RCC 7860 (cell line): Measurements from ENCODE around the gene RAB3C.
"Not testable (repeated sequence)": the region's sequence is repeated elsewhere in the genome, so short reads cannot be mapped to it uniquely, and the experiment has no call there.

Experiments
- DNase-seq: peaks from one replicate; pipeline ENCODE4 v3.0.0-alpha.2; 2015; ENCODE audit warnings: low spot score
- FAIRE-seq: peaks from 2 replicates; lab custom pipeline; 2012; peaks lifted over from hg19 to GRCh38; lab: Jason Lieb, UNC

RAB3C gene, protein sequence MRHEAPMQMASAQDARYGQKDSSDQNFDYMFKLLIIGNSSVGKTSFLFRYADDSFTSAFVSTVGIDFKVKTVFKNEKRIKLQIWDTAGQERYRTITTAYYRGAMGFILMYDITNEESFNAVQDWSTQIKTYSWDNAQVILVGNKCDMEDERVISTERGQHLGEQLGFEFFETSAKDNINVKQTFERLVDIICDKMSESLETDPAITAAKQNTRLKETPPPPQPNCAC

GRCh38 chr5:58582803-58583491 lies at the start of gene RAB3C:
TSS of gene RAB3C (plus strand) at chr5:58583075. CDS start at chr5:58583209, 134 bp downstream.
- no peak for FAIRE-seq
- DNase-seq = peak; percentile 10

- FAIRE-seq, DNase-seq: not testable (repeated sequence)
Observed at GRCh38 chr5:58541935-58542334, 40.9 kb upstream of the RAB3C start.

DNA sequence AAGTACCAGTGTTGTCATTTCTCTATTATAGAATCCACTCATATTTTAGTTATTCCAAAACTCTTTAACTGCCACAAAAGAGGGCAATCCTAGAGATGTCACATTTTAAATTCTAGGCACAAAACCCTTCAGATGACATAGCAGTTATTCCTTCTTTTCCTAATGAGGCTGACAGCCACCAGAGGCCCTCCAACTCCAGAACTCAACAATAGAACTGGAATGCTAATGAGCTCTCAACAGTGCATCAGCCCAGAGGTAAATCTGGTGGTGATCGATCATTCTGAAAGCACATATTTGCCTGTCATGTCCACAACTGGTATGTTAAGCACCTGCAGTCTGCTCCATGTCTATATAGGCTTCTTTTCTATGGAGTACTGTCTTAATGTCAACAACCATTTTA lies 40.2 kb upstream of the RAB3C start:
- DNase-seq = no peak
- no peak for FAIRE-seq

GRCh38 chr5:58543723-58544122 lies 39.2 kb upstream of the RAB3C start:
- DNase-seq (peak; percentile 42), FAIRE-seq (no peak)

GRCh38 chr5:58544195-58544594 lies 38.7 kb upstream of the RAB3C start:
- DNase-seq (no peak), FAIRE-seq (no peak)

DNA sequence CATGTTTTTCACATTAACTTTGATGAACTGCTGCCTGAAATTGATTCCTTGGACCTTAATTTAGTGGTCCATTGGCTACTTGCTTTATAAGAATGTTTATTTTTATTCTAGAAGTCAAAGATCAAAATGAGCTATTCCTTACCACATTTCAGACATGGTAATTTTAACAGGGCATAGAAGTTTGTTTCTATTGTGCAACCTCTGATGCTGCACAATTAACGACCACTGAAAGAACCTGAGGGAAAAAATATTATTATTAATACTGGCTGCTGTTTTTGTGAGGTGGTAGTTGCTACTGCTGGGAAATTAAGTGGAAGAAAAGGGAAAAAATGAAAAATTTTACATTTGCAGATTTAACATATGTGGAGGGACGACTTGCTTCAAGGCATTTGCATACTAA lies 37.9 kb upstream of the RAB3C start:
- FAIRE-seq (no peak), DNase-seq (no peak)

- FAIRE-seq = no peak
- DNase-seq = peak; percentile 29
Observed at GRCh38 chr5:58545912-58546311, 37.0 kb upstream of the RAB3C start.

DNA sequence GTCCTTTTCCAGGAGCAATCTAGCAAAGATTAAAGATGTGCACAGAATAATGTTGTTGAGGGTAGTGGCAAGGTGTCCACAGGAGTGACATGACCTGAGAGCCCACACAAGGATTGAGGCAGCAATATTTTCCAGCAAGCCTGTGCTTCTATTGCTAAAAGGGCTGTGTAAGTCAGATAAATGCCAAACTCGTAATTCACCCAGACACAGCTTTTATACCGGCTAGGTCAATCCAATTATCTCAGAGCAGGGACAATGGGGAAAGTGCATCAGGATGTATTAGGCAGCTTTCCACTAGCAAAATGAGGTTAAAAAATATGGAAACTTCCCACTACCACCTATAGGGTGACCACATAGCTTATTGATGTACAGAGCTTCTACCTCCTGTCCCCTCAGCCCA lies 34.8 kb upstream of the RAB3C start:
- no peak for FAIRE-seq

DNA sequence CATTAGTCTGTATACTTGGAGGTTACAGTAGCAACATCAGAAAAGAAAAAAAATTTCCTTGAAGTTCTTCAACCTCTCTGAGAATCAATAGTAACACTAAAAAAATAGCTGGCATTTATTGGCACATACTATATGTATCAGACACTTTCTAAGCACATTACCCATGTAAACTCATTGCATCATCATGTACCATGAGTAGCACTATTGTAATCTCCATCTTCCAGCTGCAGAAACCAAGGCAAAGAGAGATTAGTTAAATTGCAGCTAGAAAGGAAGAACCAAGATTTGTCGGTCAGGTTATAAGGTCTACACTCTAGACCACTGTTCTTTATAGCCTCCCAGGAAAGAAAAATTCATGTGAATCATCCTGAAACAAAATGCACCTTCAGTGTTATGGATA lies 31.4 kb upstream of the RAB3C start:
- FAIRE-seq = no peak
- DNase-seq = no peak

More for the DNA sequence above, 34.8 kb upstream of the RAB3C start:
- DNase-seq = no peak

DNA sequence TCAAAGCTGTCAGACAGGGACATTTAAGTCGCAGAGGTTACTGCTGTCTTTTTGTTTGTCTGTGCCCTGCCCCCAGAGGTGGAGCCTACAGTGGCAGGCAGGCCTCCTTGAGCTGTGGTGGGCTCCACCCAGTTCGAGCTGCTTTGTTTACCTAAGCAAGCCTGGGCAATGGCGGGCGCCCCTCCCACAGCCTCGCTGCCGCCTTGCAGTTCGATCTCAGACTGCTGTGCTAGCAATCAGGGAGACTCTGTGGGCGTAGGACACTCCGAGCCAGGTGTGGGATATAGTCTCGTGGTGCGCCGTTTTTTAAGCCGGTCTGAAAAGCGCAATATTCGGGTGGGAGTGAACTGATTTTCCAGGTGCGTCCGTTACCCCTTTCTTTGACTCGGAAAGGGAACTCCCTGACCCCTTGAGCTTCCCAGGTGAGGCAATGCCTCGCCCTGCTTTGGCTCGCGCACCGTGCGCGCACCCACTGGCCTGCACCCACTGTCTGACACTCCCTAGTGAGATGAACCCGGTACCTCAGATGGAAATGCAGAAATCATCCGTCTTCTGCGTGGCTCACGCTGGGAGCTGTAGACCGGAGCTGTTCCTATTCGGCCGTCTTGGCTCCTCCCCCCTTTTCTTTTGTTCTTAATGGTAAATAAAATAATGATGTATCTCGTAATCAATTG lies 25.1 kb upstream of the RAB3C start:
- DNase-seq = not testable (repeated sequence)

DNA sequence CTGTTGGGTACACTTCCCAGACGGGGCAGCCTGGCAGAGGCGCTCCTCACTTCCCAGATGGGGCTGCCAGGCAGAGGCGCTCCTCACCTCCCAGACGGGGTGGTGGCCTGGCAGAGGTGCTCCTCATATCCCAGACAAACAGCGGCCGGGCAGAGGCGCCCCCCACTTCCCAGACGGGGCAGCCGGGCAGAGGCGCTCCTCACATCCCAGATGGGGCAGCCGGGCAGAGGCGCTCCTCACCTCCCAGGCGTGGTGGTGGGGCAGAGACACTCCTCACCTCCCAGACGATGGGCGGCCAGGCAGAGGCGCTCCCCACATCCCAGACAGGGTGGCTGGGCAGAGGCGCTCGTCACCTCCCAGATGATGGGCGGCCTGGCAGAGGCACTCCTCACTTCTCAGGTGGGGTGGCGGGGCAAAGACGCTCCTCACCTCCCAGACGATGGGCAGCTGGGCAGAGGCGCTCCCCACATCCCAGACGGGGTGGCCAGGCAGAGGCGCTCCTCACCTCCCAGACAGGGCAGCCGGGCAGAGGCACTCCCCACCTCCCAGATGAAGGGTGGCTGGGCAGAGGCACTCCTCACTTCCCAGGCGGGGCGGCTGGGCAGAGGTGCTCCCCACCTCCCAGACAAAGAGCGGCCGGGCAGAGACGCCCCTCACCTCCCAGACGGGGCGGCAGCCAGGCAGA lies 19.7 kb upstream of the RAB3C start:
- not testable (repeated sequence) for FAIRE-seq, DNase-seq

More for the DNA sequence above, 25.1 kb upstream of the RAB3C start:
- FAIRE-seq = not testable (repeated sequence)

DNA sequence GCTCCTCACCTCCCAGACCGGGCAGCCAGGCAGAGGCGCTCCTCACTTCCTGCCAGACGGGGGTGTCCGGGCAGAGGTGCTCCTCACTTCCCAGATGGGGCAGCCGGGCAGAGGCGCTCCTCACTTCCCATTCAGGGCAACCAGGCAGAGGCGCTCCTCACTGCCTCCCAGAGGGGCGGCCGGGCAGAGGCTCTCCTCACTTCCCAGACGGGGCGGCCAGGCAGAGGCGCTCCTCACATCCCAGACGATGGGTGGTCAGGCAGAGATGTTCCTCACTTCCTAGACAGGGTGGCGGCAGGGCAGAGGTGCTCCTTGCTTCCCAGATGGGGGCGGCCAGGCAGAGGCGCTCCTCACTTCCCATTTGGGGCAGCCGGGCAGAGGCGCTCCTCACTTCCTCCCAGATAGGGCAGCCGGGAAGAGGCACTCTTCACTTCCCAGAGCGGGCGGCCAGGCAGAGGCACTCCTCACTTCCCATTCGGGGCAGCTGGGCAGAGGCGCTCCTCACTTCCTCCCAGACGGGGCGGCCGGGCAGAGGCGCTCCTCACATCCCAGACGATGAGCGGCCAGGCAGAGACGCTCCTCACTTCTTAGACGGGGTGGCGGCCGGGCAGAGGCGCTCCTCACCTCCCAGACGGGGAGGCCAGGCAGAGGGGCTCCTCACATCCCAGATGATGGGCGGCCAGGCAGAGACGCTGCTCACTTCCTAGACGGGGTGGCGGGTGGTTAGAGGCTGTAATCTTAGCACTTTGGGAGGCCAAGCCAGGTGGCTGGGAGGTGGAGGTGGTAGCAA lies 18.6 kb upstream of the RAB3C start:
- not testable (repeated sequence) for DNase-seq, FAIRE-seq

DNA sequence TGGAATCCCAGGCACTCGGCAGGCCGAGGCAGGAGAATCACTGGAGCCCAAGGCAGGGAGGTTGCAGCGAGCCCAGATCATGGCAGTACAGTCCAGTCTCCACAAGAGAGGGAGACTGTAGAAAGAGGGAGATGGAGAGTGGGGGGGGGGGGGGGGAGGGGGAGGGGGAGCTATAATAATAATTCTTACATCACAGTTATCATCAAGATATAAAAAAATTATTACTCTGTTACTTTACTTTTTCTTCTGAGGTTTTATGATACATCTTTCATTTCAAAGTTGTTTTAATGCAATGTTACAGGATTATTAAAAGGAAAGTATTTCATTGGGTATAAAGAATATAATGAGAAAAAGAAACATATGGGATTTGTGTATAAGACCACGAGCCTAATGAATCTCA lies 17.8 kb upstream of the RAB3C start:
- FAIRE-seq = no peak
- no peak for DNase-seq

GRCh38 chr5:58571501-58571900 lies 11.4 kb upstream of the RAB3C start:
- DNase-seq (no peak), FAIRE-seq (no peak)

DNA sequence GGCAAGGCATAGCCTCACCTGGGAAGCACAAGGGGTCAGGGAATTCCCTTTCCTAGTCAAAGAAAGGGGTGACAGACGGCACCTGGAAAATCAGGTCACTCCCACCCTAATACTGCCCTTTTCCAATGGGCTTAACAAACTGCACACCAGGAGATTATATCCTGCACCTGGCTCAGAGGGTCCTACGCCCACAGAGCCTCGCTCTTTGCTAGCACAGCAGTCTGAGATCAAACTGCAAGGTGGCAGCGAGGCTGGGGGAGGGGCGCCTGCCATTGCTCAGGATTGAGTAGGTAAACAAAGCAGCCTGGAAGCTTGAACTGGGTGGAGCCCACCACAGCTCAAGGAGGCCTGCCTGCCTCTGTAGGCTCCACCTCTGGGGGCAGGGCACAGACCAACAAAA lies 9.9 kb upstream of the RAB3C start:
- not testable (repeated sequence) for DNase-seq, FAIRE-seq

DNA sequence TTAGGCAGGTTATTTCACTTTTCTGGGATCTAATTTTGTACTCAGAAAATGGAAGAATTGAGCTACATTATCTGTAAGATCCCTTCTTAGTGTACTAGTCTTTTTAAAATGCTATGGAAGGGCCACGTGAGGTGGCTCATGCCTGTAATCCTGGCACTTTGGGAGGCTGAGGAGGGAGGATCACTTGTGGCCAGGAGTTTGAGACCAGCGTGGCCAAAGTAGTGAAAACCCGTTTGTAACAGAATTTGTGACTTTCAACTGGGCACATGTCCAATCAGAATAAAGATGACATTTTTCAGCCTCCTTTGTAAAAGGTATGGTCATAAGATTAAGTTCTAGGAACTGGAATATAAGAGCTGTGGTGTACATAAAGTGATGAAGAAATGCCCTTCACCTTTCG lies 3.1 kb upstream of the RAB3C start:
- DNase-seq = no peak
- no peak for FAIRE-seq

GRCh38 chr5:58582019-58582802 lies 664 bp upstream of the RAB3C start:
- FAIRE-seq = no peak
- DNase-seq = no peak

GRCh38 chr5:58595952-58596351 lies 13.1 kb downstream of the RAB3C start:
- DNase-seq (no peak), FAIRE-seq (no peak)

GRCh38 chr5:58598440-58598839 lies 15.6 kb downstream of the RAB3C start:
- DNase-seq = no peak

GRCh38 chr5:58599217-58599616 lies 16.3 kb downstream of the RAB3C start:
- DNase-seq (no peak), FAIRE-seq (no peak)

More at GRCh38 chr5:58598440-58598839, 15.6 kb downstream of the RAB3C start:
- FAIRE-seq = no peak
